MV-4-11 (cell line): ENCODE measurements around the gene F5.
A peak's percentile ranks its signal among the peaks of the same experiment; 100 is the strongest.

Source experiments
- DNase-seq: peaks from one replicate; lab custom pipeline; 2025; lab: John Stamatoyannopoulos, UW

F5 gene

DNA sequence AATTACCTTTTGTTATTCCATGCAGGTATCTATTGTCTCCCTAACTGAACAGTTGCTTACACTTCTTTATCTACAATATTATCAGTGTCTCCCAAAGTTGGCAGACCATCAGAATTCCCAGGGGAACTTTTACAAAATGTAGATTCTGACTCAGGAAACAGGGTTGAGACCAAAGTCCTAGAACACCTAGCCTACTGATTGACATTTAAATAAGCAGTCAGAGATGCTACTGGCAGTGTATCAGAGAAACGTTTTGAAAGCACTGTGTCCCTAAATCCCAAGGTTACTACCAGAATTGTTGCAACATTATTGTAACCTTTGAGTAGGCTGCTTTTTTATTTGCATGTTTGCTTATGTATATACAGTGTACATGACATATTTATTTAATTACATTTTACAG lies 1.8 kb upstream of the F5 start:
- no peak for DNase-seq

DNA sequence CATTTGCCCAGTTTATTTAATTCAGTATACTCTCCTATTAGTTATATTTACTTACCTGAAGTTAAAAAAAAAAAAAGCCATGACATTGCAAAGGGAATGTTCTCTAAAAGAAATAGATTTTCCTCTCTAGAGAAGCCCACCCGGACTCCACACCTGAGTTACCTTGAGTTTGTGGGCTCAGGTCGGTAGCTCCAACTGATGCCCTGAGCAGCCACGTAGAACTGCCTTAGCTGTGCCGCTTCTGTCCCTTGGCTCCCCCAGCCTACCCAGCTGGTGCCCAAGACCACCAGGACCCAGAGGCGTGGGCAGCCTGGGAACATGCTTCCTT lies 250 bp downstream of the F5 start:
- no peak for DNase-seq

DNA sequence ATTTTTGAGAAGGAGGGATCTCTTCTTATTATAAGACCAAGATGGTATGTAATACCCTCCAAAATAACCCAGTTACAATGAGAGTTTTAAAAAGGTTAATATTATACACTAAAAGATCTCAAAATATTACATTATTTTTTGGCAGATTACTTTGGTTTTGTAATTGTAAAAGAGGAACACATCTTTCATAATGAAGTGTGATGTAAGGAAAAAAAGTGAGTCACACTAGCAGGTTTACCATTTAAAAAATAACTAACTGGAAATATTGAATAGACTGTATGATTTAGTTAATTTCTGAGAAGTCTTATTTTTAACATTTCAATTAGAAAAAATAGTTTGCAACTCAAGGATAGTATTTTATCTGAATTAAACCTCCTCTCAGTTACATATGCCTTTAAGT lies 1.1 kb downstream of the F5 start:
- peak; percentile 39 for DNase-seq

DNA sequence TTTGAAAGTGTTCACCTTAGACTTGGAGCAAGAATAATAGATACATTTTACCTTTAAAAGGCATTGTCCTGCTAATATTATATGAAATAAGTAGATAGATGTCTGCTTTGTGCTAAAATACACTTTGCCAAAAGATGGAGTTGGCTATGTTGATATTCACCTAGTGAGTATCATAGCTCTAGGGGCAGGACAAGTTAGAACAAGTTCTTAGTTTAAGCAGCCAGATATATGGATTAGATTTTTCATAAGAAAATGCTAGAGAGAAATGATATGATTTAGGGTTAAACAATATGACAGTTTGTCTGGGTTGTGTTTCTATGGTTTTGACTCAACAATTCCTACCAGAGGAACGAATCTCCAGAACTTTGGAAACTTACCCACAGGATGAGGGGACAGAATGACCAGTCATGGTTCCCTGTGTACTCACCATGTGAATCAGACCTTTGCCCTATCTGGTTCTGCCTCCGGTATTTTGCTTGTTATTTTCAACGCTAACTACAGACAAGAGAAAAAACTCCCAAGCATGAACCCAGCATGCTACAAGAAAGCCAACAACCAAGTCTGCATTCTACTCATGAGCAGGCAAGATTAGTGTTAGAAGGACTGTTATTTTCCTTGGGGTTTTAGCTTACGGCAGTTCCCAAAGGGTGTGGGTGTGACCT lies 1.7 kb downstream of the F5 start:
- no peak for DNase-seq

DNA sequence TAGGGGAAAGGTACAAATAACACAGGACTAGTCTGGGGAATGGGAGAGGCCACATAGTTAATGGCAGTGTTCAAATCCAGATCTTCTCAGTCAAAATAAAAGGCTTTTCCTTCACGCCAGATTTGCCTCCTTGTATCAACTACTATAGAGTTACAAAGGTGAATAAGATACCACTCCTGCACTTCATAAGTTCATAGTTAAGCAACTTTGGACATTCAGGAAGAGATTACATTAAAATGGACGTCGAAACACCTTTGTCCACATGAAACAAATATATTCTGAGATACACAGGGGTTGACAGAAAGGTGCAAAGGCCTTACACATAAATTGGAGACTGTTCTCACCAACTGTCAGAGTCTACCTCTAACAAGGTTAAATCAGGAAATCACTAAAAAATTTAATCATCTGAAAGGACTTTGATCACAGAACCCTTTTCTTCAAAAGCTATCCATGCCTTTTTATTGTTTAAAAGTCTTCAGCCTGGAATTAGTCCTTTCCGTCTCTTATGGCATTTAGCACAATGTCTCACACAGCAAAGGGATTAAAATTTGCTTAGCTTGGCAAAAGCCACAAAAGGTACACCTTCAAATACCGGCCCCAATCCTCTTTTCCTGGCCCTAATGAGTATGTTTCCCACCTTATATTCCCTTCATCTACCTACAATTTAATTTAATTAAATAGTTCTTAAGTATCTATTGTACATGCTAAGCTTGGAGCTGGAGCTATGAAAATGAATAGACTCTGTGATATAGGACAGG lies 8.1 kb downstream of the F5 start:
- DNase-seq = no peak

DNA sequence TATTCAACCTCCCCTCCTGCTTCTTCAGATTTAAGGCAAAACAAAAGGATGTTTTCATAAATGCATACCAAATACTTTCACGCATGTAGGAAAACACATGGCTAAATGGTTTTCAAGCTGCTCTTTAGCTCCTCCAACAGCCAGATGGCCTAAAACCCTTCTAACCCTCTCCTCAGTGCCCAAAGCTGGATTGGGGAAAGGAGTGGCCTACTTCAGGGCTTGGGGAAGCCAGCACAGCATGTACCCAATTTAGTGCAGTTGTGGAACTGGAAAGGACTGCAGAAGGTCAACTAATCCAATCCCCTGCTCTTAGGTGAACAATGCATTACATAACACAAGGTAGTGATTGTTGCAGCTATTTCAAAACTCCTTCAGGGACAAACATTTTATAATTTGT lies 9.3 kb downstream of the F5 start:
- DNase-seq = no peak

DNA sequence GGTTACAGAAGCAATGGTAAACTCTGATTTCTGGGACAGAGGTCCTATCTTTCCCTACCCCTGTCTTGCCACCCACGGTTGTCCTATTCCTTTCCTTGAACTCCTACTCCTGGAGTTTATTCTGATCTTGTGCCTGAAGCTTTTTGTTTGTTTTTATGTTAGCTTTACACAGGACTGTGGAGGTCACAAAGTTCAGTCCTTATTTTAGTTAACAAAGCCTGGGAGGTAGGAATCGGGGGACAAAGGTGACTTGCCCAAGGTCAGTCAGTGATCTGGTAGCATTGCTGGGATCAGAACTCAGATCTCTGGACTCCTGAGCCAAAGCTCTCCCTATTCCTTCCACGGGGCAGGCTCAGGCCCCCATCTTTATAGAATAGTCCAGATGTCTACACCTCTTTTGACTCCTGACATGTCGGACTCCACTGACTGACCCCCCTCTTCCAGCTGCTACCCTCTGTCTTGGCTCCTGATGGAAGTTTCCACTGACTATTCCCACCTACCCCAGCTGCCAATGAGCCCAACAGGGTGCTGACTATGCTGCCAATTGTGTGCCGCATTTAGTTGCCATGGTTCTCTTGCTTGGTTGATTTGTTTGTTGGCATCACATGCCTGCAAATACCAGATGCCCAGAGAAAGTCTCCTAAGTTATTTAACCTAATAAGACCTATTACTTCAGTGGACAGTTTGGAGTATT lies 9.9 kb downstream of the F5 start:
- no peak for DNase-seq

DNA sequence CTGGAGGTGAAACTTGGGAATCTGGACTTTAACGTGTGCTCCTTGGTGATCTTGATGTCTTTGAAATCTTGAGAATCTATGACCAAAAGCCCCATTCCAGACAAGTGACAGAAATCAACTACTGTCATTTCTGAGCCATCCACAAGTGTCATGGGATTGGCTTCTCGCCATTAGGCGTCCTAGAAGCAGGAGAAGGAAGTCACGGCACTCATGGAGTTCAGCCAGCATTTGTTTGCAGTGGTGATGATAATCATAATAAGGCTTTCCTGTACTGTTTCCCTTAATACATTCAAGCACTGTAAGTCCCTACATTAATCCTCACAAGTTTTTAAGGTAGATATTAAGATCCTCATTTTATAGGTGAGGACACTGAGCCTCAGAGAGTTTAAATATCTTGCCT lies 11.9 kb downstream of the F5 start:
- no peak for DNase-seq

DNA sequence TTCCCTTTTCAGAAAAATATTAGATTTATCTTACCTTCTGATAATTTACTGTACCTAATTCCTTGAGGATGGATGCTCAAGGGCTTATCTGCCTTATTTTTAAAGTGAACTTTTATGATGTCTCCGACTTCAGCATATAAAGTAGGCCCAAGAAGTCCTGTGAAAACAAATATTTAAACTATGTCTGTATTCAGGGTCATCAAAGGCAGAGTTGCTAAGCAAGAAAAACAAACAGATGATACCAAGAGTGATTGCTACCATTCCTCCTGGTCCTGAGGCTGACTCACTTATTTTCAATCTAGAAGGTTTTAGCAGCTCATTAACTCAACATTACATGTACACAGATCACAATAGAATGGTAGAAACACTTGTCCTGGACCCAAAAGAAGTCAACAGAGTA lies 14.1 kb downstream of the F5 start:
- DNase-seq = no peak

DNA sequence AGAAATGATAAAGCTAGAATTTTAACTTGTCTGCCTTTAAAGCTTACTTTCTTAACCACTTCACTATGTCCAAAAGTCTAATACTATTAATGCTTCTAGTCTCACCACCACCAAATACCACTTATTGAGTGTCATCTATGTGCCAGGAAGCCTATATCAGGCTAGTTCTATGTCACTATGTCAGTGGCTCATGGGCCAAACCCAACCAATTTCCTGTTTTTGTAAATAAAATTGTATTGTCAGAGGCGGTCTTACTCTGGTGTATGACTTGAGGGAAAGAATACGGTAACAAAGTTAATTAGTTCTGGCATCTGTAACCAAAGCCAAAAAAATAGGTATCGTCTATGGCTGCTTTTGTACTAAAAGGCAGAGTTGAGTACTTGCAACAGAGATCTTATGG lies 14.8 kb downstream of the F5 start:
- DNase-seq = no peak

DNA sequence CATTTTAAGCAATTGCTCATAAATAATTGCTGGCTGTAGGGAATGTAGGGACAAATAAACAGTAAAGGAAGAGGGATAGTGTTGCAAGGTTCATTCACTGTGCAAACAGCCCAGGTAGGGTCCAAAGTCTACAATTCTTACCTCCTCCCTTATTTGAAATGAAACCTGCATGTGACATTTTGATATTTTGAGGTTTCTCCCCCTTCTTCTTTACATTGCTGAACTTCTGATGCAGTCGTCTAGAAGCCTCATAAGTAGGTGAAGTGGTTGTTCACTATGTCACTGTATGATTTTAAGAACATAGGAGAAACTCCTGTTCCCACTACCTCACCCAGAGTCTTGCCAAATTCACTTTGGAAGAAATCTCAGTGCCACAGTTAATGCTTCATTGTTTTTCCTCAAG lies 16.1 kb downstream of the F5 start:
- no peak for DNase-seq

DNA sequence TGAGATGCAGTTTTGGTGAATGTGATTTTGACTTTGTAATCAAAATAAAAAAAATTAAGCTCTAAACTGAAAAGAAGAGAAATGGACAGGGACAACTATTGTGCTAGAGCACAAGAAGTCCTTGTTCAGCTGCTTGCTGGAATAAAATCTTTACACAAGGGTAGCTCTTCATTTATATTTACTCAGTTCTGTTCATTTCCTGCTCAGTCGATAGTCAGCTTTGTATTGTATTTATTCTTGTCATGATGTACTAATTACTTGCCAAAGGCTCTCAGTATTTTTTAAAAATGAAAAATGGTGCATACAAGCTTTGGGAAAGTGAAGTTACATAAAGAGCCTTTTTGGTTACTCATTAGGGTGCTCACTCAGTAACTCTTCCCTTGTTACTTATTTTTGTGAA lies 17.8 kb downstream of the F5 start:
- DNase-seq = no peak

DNA sequence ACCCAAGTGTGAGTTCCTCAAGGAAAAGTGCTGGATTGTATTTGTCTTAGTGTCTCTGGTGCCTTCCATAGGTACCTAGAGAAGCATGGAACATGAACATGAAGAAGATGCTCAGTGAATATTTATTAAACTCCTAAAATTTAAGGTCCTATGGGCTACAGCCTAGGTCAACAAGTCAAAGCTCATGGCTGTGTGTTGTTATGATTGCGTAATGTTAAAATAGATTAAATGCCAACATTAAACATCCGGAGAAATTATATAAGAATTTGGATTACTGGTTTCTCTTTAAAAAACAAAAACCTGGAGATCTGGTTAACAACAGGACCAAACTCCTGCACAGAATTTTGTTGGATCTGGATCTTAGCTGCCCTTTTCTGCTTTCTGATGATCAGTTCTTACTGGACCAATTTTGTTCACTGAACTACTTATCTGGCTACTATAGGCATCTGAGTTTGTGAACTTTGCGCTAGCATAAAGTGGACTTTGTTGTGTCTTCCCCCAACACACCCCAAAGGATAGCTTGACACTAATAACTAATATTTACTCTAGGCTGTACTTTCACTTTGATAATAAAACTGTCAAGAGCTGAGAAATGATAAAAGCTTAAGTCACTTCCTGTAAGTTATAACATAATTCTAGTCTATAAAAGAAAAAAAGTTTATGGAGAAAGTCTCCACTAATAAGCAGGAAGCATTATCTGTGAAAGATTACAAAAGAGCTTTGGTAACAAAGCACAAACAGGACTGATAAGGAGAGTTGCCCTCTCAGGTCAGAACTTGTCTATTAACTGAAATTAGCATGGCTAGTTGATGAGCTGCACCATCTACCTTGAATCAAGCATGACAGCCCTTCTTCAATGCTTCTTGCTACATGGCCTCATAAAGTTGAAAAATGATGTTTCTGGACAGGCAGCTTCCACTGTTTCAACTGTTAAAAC lies 20.7 kb downstream of the F5 start:
- no peak for DNase-seq

DNA sequence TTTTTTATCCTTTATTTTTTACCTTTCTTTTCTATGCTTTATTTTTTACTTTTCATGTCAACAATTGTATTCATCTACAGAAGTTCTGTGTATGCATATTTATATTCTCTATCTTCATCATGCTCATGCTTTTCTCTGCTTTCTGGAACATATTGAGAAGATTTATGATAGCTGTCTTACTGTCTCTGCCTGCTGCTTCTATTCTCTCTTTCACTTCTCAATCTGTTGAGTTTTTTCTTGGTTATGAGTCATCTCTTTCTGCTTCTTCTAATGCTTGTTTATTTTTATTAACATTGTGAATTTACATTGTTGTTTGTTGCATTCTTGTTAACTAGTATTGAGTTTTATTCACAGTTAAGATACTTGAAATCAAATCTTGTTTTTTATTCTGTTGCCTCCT lies 22.6 kb downstream of the F5 start:
- DNase-seq = peak; percentile 14

DNA sequence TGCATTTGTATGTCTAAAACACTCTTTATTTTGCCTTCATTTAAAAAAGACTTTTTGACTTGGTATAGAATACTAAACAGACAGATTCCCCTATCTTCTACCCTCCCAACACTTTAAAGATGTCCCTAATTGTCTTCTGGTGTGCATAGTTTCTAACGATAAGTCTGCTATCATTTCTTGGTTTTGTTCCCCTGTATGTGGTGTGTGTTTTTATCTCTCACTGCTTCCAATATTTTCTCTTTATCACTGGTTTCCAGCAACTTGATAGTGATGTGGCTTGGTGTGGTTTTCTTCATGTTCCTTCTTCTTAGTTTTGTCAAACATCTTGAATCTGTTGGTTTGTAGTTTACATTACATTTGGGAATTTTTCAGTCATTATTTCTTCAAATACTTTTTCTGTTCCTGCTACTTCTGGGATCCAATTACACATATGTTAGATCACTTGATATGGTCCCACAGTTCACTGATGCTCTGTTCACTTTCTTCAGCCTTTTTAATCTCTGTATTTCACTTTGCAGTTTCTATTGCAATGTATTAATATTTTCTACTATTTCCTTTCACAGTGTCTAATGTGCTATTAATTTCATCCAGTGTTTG lies 23.2 kb downstream of the F5 start:
- DNase-seq = no peak

DNA sequence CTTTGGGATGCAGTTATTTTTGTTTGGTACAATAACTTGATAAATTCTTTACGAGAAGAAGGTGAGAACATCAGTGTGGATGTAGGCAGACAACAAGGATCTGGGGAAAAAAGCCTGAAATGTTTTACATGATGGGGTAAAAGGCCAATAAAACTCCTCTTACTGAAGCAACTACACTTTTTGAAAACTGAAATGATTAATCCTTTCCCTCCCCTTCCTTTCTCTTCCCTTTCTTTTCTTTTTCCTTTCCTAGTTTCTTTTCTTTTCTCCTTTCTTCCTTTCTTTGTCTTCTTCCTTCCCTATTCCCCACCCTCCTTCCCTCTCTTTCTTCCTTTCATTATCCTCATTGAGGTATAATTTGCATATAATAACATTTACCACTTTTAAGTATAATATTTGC lies 24.6 kb downstream of the F5 start:
- DNase-seq = no peak

DNA sequence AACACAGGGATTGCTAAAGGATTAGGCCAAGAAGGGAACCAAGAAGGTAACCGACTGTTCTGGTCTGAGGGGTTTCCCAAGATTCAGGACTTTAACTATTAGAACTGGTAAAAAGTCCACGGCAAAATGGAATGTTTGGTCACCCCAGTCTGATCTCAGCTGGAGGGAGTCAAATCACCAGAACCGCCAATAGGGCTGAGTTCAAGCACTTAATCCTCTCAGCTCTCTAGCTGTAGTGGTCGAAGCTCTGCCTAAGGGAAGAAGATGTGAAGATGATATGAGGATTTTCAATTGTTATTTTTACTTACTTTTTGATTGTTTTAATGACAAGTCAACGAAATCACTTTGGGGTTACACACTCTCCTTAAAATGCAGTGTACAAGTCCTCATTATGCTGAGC lies 29.1 kb downstream of the F5 start:
- no peak for DNase-seq

DNA sequence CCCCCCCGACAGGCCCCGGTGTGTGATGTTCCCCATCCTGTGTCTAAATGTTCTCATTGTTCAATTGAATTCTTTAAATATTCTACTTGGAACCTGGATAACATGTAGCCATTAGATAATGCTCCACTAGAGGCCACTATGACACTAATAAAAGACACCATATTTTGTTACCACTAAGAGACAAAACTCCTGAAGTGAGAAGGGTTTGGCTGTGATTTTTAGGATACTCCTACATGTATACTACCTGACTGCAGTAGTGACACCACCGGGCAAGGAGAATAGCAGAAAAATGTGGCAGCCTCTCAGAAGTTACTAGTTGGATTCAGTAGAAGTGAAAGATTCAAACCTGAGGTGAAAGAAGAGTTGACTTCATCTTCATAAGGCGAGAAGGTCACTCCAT lies 36.0 kb downstream of the F5 start:
- DNase-seq = peak; percentile 24

DNA sequence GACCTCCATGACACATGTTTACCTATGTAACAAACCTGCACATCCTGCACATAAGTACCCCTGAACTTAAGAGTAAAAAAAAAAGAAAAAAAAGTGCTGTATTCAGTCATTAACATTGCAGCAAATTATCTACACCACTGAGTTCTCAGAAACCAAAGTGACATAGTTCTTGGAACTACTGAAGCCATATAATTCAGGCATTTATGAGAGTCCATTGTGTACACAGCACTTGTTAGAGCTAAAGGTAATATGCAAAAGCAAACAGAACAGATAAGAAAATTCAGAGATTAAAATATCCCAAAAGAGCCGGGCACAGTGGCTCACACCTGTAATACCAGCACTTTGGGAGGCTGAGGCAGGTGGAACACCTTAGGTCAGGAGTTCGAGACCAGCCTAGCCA lies 38.0 kb downstream of the F5 start:
- DNase-seq = no peak

DNA sequence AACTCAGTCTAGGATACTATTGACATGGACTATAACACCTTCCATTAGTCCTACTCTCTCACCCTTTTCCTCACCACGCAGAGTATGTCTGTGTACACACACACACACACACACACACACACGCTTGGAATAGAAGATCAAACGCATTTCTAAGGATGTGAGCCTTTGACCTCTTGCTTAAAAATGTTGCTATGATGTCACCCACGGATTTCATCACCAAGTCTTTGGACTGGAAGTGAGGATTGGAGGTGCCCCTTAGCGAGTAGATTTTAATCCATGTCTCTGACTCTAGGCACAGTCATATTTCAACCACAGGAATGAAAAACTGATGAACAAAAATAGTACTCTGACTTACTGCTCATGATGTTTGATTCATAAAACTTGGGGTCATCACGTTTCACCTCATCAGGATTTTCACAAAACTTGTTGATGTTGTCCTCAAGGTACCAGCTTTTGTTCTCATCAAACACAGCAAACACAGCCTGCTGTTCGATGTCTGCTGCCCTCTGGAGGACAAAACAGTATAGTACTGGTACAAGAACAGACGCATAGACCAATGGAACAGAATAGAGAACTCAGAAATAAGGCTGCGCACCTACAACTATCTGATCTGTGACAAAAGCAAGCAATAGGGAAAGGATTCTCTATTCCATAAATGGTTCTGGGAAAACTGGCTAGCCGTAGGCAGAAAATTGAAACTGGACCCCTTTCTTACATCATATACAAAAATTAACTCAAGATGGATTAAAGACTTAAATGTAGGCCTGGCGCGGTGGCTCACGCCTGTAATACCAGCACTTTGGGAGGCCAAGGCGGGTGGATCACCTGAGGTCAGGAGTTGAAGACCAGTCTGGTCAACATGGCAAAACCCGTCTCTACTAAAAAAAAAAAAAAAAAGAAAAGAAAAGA lies 39.9 kb downstream of the F5 start:
- peak; percentile 52 for DNase-seq

DNA sequence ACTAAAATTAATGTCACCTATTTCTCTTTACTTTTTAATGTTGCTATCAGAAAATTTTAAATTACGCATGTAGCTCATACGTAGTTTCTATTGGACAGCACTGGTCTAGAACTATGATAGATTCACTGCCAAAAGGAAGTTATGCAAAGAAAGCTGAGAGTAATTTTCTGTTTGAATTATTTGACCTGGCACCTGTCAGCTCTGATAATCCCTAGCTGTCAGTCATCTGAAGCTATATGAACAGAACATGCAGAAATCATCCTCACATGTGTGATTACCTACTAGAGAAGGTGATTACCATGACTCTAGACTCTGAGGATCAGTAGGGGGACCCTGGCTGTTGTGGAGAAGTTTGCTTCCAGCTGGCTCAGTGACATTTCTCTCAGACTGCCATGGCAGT lies 40.8 kb downstream of the F5 start:
- no peak for DNase-seq
